Right lobe of liver (tissue), 6 donors: ENCODE measurements around the gene PAX5. TPM values are rescaled to one million over a fixed set of nuclear protein-coding genes. Genes with fewer than 3 reads are reported as not detected.

ENCODE experiments used
- ATAC-seq, 4 donors: fragments of 200-7000 bp; cut with Tn5 transposase; one replicate each; pipeline ENCODE4 v1.9.1; 2020; ENCODE audit warnings: mild to moderate bottlenecking in 4 of 4, moderate library complexity in 4 of 4
- DNase-seq, 3 donors: peaks; one replicate each; pipeline ENCODE4 v3.0.0-alpha.2; 2020
- H3K27ac ChIP-seq, 3 donors: fragments of 200-600 bp; one replicate each; pipeline ENCODE4 v1.8.0; 2022
- H3K27me3 ChIP-seq, 2 donors: fragments of 200-600 bp; one replicate each; pipeline ENCODE4 v1.8.0; 2022
- H3K36me3 ChIP-seq, 4 donors: fragments of 200-600 bp; sonication (generic) in 1 of 4; one replicate each; pipeline versions ENCODE4 v1.5.1 to v1.8.0; 2017 to 2022; ENCODE audit warnings: control low read depth in 1 of 4
- H3K4me1 ChIP-seq, 4 donors: fragments of 200-600 bp; sonication (generic) in 1 of 4; one replicate each; pipeline versions ENCODE4 v1.5.1 to v1.8.0; 2017 to 2022; ENCODE audit warnings: control low read depth in 1 of 4
- H3K4me3 ChIP-seq, 3 donors: fragments of 200-600 bp; one replicate each; pipeline ENCODE4 v1.8.0; 2022
- H3K9me3 ChIP-seq, 4 donors: fragments of 200-600 bp; sonication (generic) in 1 of 4; one replicate each; pipeline versions ENCODE4 v1.5.1 to v1.8.0; 2017 to 2022; ENCODE audit warnings: control low read depth in 1 of 4
- CTCF ChIP-seq, 4 donors: fragments of 200-600 bp in 3 of 4; fragments of 450-650 bp in 1 of 4; IDR thresholded peaks; one replicate each; pipeline versions ENCODE4 v1.5.1 to v1.8.0; 2016 to 2022; ENCODE audit warnings: antibody characterized with exemption in 4 of 4, mild to moderate bottlenecking in 2 of 4
- POLR2A ChIP-seq: fragments of 450-650 bp; IDR thresholded peaks from one replicate; pipeline ENCODE4 v1.6.1; 2017; ENCODE audit warnings: antibody characterized with exemption, mild to moderate bottlenecking
- WGBS: methylation state at CpG from one replicate; pipeline ENCODE4 v1.1.6; 2018; ENCODE audit warnings: low coverage, low lambda C conversion rate; ENCODE audit not compliant: insufficient coverage; ENCODE audit errors: missing lambda C conversion rate; 5-methylcytosine and 5-hydroxymethylcytosine counted together
- intact Hi-C, 2 donors: fragments of 100-400 bp; cut with DNase I; formaldehyde crosslinking; loops; one replicate each; pipeline versions ENCODE4 v1.11.2 to v1.14.1; 2022
- total RNA-seq, 6 experiments: library from RNA; depleted of rRNA in 2 of 6; stranded (reverse); fragments of >200 nt in 2 of 6; fragmentation: NEBNext Ultra II Directional in 3 of 6; extraction: Animal tissue kit (Norgen Biotek cat#: 25700) in 3 of 6; gene quantifications; one replicate each; pipeline versions ENCODE4 v1.1.0 to v1.2.4, GENCODE V29; 2016 to 2023
- donor health status: DM: no; HTN: yes; CAD: no.
- donor health status: DM: no; HTN: no; CAD: no.
- donor health status: DM: no; HTN: no; CAD: no.
- donor health status: DM: no; HTN: yes; CAD: no.
- donor health status: DM: no; HTN: yes; CAD: no.

Gene PAX5
- total RNA-seq, 6 experiments from 2014 or later, result 0.12 to 0.18 TPM; not detected in 4

DNA sequence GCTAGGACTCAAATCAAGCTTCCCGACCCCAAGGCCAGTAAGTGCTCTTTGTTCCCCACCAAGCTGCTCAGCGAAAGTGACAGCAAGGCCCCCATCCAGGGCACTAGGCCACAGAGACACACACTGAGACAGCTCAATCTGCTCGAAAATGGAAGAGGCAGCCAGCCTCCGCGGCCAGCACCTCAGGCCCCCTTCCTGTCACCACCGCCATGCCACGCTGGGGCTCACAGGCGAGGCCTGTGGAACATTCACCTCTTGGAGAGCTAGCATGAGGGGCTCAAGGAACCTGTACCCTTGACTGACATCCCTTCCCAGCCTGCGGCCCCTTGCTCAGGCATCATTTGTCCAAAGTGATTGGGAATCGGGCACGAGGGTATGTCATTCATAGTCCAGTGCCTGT, 71.4 kb downstream of the PAX5 start:
- Histone ChIP-seq H3K27ac (no peak overlapping the region), H3K36me3 (no peaks in the 10 kb centered on the region), H3K9me3 (no peaks in the 10 kb centered on the region), H3K4me1 (no peaks in the 10 kb centered on the region), H3K27me3 (no peaks in the 10 kb centered on the region), H3K4me3 (no peak overlapping the region)
- intact Hi-C loops, result no loop called here
- WGBS, result 60% methylated on average over 1 of the region's 11 CpGs
- DNase-seq (peak in 1 of 3 donors; percentile 29), ATAC-seq (no peak)
- TF ChIP-seq CTCF (IDR thresholded peaks at IDR 0.05), result no peak
- no peak for TF ChIP-seq POLR2A

DNA sequence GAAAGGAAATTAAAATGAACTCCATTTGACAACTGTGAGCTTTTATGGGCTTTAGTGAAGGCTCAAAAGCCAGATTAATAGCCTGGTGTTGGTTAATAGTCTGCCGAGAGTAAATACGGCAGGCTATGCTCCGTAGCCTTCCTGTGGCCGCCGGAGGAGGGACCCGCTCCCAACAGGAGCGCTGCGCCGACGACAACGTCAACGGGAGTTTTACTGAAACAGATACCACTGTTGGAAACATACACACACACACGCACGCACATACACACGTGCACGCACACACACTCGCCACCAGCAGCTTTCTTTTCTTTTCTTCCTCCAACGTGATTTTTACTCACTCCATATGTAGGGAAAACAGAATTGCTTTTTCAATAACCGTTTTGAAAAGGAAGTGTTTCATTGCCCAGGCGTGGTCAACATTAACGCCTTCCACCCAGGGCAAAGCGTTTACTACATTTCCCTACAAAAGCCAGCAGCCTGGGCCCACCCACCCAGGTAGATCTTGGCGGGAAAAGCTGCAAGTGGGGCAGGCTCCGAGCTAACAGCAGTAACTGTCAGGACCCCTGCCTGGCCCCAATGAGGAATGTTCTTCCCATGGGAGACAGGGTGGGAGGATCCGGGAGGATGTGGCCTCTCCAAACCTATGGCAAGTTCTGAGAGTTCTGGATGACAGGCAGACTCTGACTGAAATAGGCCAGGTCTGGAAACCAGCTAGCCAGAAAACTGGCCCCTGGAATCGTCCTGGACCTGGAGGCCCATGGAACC, 72.3 kb downstream of the PAX5 start:
- Histone ChIP-seq H3K36me3 (no peaks in the 10 kb centered on the region), H3K4me3 (no peak overlapping the region), H3K9me3 (no peaks in the 10 kb centered on the region), H3K27me3 (no peaks in the 10 kb centered on the region), H3K4me1 (no peaks in the 10 kb centered on the region), H3K27ac (no peak overlapping the region)
- DNase-seq (peak in 1 of 3 donors; percentile 23), ATAC-seq (peak in 3 of 4 donors; percentile 28 to 35 (median 33))
- 30% methylated on average over 12 of the region's 26 CpGs for WGBS
- intact Hi-C loops, result no loop called here
- TF ChIP-seq POLR2A, result no peak
- TF ChIP-seq CTCF (IDR thresholded peaks at IDR 0.05), result no peak

GRCh38 chr9:36961051-36961450, 73.0 kb downstream of the PAX5 start:
- no peak for ATAC-seq

DNA sequence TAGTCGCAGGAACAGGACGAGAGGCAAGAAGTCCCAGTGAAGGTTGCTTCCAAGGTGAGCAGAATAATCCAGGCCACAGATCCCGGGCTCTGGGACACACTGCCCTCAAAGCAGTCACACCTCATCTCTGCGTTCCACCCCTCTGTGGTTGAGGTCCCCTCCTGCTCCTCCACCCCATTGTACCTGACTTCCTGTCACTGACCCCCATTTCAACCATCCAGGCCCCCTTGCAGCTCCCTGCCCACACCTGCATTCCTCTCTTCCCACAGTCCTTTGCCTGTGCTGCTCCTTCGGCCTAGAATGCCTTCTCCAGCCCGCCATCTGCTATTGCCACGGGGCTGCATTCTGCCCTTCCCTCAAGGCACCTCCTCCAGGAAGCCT, 73.5 kb downstream of the PAX5 start:
- DNase-seq, result peak in 1 of 3 donors; percentile 28
- 87% methylated on average over 6 of the region's 7 CpGs for WGBS
- no peaks in the 10 kb centered on the region for H3K9me3 ChIP-seq

More at GRCh38 chr9:36961051-36961450, 73.0 kb downstream of the PAX5 start:
- Histone ChIP-seq H3K36me3 (no peaks in the 10 kb centered on the region), H3K4me3 (no peak overlapping the region), H3K4me1 (no peaks in the 10 kb centered on the region), H3K27ac (no peak overlapping the region), H3K9me3 (no peaks in the 10 kb centered on the region), H3K27me3 (no peaks in the 10 kb centered on the region)
- intact Hi-C loops, result no loop called here
- DNase-seq, result peak in 1 of 3 donors; percentile 30
- TF ChIP-seq CTCF (IDR thresholded peaks at IDR 0.05) (no peak), POLR2A (no peak)
- 31% methylated on average over 4 of the region's 4 CpGs for whole genome bisulfite sequencing

More for the DNA sequence above, 73.5 kb downstream of the PAX5 start:
- TF ChIP-seq CTCF (IDR thresholded peaks at IDR 0.05), result no peak
- no peak for TF ChIP-seq POLR2A
- ATAC-seq, result no peak
- Histone ChIP-seq H3K36me3 (no peaks in the 10 kb centered on the region), H3K4me1 (no peaks in the 10 kb centered on the region), H3K27me3 (no peaks in the 10 kb centered on the region), H3K4me3 (no peak overlapping the region), H3K27ac (no peak overlapping the region)
- intact Hi-C loops, result no loop called here
